IPS-18a (cell line): ENCODE results near the gene CKB.
"Not testable (repeated sequence)": the region's sequence is repeated elsewhere in the genome, so short reads cannot be mapped to it uniquely, and the experiment has no call there.

Source experiments
- H3K27ac ChIP-seq: one replicate; pipeline ENCODE4 v1.5.1; 2013; ENCODE audit warnings: low read length
- H3K27me3 ChIP-seq: one replicate; pipeline ENCODE4 v1.6.1; 2013; ENCODE audit warnings: mild to moderate bottlenecking, low read length; ENCODE audit not compliant: control insufficient read depth, insufficient read depth
- H3K36me3 ChIP-seq: one replicate; pipeline ENCODE4 v1.6.1; 2013; ENCODE audit warnings: low read depth, low read length; ENCODE audit not compliant: control insufficient read depth
- H3K4me1 ChIP-seq: one replicate; pipeline ENCODE4 v1.6.1; 2013; ENCODE audit warnings: low read depth, low read length; ENCODE audit not compliant: control insufficient read depth
- H3K4me3 ChIP-seq: one replicate; pipeline ENCODE4 v1.5.1; 2013; ENCODE audit warnings: low read length
- H3K9ac ChIP-seq: one replicate; pipeline ENCODE4 v1.6.1; 2013; ENCODE audit warnings: mild to moderate bottlenecking, low read length, moderate library complexity
- H3K9me3 ChIP-seq: one replicate; pipeline ENCODE4 v1.6.1; 2013; ENCODE audit warnings: low read depth, low read length; ENCODE audit not compliant: control insufficient read depth

Gene CKB

GRCh38 chr14:103519837-103520212, 2.8 kb downstream of the CKB start:
- peaks cover 20% of the 10 kb centered on the region for H3K27me3 ChIP-seq
- H3K27ac ChIP-seq, result no peak overlapping the region
- H3K9ac ChIP-seq, result no peak overlapping the region
- peaks cover 3% of the 10 kb centered on the region for H3K4me1 ChIP-seq
- no peak overlapping the region for H3K4me3 ChIP-seq
- H3K9me3 ChIP-seq, result no peaks in the 10 kb centered on the region
- H3K36me3 ChIP-seq, result peaks cover 12% of the 10 kb centered on the region

GRCh38 chr14:103519043-103519836, 3.4 kb downstream of the CKB start:
- peaks cover 3% of the 10 kb centered on the region for H3K4me1 ChIP-seq
- no peak overlapping the region for H3K27ac ChIP-seq
- no peaks in the 10 kb centered on the region for H3K9me3 ChIP-seq
- H3K36me3 ChIP-seq, result peaks cover 12% of the 10 kb centered on the region
- H3K27me3 ChIP-seq, result peaks cover 15% of the 10 kb centered on the region
- no peak overlapping the region for H3K9ac ChIP-seq
- no peak overlapping the region for H3K4me3 ChIP-seq

GRCh38 chr14:103518422-103519042, 4.1 kb downstream of the CKB start:
- H3K4me1 ChIP-seq, result peaks cover 3% of the 10 kb centered on the region
- H3K9me3 ChIP-seq, result no peaks in the 10 kb centered on the region
- H3K27me3 ChIP-seq, result peaks cover 7% of the 10 kb centered on the region
- H3K4me3 ChIP-seq, result no peak overlapping the region
- peaks cover 12% of the 10 kb centered on the region for H3K36me3 ChIP-seq
- H3K27ac ChIP-seq, result no peak overlapping the region
- H3K9ac ChIP-seq, result no peak overlapping the region

- H3K27ac ChIP-seq, result no peak overlapping the region
- H3K27me3 ChIP-seq, result peaks cover under 1% of the 10 kb centered on the region
- H3K4me3 ChIP-seq, result no peak overlapping the region
- H3K9ac ChIP-seq, result no peak overlapping the region
- H3K36me3 ChIP-seq, result peaks cover 12% of the 10 kb centered on the region
- H3K9me3 ChIP-seq, result no peaks in the 10 kb centered on the region
- H3K4me1 ChIP-seq, result peaks cover 3% of the 10 kb centered on the region
Observed at GRCh38 chr14:103517721-103518421, 4.8 kb downstream of the CKB start.

- Histone ChIP-seq H3K27ac (no peak overlapping the region), H3K36me3 (peaks cover 12% of the 10 kb centered on the region), H3K4me3 (no peak overlapping the region), H3K27me3 (no peaks in the 10 kb centered on the region), H3K4me1 (peaks cover 3% of the 10 kb centered on the region), H3K9ac (no peak overlapping the region), H3K9me3 (no peaks in the 10 kb centered on the region)
Observed at GRCh38 chr14:103517174-103517566, 5.5 kb downstream of the CKB start.

- peaks cover 3% of the 10 kb centered on the region for H3K4me1 ChIP-seq
- H3K4me3 ChIP-seq, result no peak overlapping the region
Observed at GRCh38 chr14:103516426-103517173, 6.0 kb downstream of the CKB start.

GRCh38 chr14:103514596-103515421, 7.8 kb downstream of the CKB start:
- no peaks in the 10 kb centered on the region for H3K9me3 ChIP-seq
- no peak overlapping the region for H3K9ac ChIP-seq
- H3K27ac ChIP-seq, result no peak overlapping the region
- no peaks in the 10 kb centered on the region for H3K27me3 ChIP-seq
- peaks cover 3% of the 10 kb centered on the region for H3K4me1 ChIP-seq
- no peak overlapping the region for H3K4me3 ChIP-seq
- H3K36me3 ChIP-seq, result peaks cover 6% of the 10 kb centered on the region

More at GRCh38 chr14:103516426-103517173, 6.0 kb downstream of the CKB start:
- Histone ChIP-seq H3K27me3 (no peaks in the 10 kb centered on the region), H3K27ac (no peak overlapping the region), H3K36me3 (peaks cover 12% of the 10 kb centered on the region), H3K9me3 (no peaks in the 10 kb centered on the region), H3K9ac (no peak overlapping the region)

- H3K27me3 ChIP-seq, result no peaks in the 10 kb centered on the region
- H3K27ac ChIP-seq, result no peak overlapping the region
- peaks cover 4% of the 10 kb centered on the region for H3K36me3 ChIP-seq
- H3K9me3 ChIP-seq, result no peaks in the 10 kb centered on the region
- no peaks in the 10 kb centered on the region for H3K4me1 ChIP-seq
- no peak overlapping the region for H3K4me3 ChIP-seq
- H3K9ac ChIP-seq, result no peak overlapping the region
Observed at GRCh38 chr14:103512701-103513611, 9.7 kb downstream of the CKB start.

GRCh38 chr14:103512180-103512579, 10.4 kb downstream of the CKB start:
- H3K4me3 ChIP-seq, H3K27ac ChIP-seq, H3K4me1 ChIP-seq, H3K9me3 ChIP-seq, H3K27me3 ChIP-seq, H3K9ac ChIP-seq: not testable (repeated sequence)
- peaks cover 12% of the 10 kb centered on the region for H3K36me3 ChIP-seq
